GM21717 (cell line): ENCODE results near the gene ADCY1.

Experiments
- ATAC-seq: cut with Tn5 transposase; IDR thresholded peaks from one replicate; pipeline ENCODE4 v1.9.1; 2021; ENCODE audit warnings: mild to moderate bottlenecking, moderate library complexity; ENCODE audit not compliant: unreplicated experiment

ADCY1 gene

DNA sequence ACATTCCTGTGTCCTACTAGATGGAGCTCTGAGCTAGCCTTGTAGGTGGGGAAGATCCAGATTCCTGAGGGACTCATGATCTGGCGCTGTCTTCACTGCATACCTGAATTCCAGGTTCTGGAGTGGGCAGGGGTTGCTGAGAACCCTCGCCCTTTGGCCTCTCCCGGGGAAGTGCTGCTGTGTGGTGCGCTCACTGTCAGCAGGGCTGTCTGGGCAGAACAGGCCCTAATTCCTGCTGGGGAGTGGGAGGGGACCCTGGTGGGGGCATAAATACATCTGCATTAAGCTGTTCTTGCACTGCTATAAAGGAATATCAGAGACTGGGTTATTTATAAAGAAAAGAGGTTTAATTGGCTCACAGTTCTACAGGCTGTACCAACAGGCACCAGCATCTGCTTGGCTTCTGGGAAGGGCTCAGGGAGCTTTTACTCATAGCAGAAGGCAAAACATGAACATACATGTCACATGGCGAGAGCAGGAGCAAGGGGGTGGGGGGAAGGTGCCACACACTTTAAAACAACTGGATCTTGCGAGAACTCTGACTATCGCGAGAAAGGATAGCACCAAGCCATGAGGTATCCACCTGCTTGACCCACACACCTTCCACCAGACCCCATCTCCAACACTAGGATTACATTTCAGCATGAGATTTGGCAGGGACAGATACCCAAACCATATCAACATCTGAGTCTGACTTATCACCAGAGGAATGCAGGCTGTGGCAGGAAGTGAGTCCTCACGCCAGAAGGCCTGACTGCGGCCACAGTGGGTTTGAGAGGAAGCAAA is 115.0 kb downstream of the ADCY1 start:
- ATAC-seq, result no peak

DNA sequence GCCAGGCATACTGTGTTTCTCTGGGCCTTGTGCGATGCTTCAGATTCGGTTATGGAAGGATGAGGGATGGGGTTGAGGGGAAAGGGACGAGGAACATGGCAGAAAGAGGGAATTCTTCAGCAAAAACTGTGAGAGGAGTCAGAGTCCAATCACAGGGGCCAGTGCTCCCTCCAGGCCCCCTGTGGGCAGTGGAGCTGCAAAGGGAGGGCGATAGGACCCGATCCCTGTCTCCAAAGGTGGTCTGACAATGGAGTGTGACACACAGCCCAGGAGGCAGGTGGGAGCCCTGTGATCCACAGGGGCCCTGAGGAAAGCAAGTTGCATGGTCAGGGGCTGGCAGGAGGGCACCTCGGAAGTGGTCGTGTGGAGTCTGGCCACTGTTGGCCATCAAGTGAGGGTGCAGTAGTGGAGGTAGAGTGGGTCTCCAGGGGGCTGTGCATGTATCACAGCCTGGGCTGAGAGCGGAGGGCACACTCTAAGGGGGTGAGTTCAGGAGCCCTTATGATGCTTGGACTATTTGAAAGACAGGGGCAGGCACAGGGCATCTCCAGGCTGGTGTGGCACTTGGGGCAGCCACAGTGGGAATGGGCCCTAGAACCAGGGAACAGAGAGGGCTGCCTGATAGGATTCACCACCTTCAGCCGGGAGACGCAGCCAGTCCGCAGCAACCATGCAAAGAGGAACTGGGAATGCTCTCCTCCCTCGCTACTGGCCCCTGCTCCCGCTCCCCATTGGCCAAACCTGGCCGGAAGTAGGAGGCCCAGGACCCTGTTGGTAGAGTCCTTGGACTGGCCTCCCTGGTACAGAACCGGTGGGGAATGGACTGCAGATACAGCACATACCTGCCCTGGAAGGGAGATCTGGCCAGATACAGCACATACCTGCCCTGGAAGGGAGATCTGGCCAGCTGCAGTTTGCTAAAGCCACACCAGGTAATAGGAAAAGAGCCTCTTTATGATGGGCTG is 115.9 kb downstream of the ADCY1 start:
- no peak for ATAC-seq

DNA sequence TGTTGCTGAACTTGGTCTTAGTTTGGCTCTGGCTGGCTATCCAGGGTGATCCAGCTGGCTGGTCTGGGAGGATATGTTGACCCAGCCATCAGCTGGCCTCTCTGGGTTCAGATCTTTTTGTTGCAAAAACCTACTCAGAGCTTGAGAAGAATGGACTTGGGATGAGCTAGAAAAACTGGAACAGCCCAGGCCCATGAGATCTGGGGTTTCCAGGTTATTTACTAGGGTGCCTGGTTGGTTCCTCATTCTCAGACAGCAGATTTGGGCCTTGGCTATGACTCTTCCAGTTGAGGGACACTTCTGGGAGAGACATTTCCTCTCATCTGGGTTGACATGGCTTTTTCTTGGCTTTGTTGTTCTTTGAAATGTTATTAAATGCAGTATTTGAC is 116.6 kb downstream of the ADCY1 start:
- ATAC-seq, result no peak

DNA sequence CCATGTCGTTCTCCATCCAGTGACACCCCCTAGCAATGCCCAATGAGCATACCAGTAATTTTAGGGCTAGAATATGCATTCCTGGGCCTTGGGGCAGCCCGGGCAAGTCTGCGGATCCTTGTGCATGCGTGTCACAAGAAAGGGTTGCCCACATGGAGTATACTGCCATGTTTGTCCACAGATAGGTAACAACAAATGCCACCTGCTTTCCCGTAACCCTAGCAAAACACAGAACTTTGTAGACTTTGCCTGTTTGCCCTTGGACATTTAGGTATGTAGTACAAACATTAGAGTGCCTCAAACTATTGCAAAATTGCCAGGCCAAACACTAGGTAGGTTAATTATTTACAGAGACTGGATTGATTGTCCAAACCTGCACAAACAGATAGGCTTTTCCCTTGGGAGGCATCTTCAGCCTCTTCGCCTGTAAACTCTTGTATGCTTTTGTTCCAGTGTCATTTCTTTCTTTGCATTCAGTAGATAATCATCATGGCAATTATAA is 117.0 kb downstream of the ADCY1 start:
- no peak for ATAC-seq

DNA sequence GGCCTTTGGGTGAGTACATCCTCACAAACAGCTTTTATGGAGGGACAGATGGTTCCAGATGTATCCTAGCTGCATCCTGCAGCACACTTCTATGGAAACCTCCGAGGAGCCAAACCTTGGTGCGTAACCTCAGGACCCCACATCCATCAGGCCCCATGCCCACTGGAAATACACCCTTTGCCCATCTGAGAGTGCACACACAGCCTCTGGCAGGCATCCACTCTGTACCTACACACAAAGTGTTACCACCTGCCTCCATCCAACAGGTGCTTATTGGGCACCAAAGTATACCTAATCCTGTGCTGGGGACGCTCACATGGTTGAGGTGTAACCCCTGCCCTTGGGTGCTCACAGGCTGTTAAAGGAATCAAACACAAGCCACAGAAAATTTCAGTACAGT is 117.9 kb downstream of the ADCY1 start:
- ATAC-seq, result no peak

GRCh38 chr7:45695249-45695995 is 121.3 kb downstream of the ADCY1 start:
- no peak for ATAC-seq

- ATAC-seq, result no peak
Observed at GRCh38 chr7:45696476-45696875, 122.3 kb downstream of the ADCY1 start.

DNA sequence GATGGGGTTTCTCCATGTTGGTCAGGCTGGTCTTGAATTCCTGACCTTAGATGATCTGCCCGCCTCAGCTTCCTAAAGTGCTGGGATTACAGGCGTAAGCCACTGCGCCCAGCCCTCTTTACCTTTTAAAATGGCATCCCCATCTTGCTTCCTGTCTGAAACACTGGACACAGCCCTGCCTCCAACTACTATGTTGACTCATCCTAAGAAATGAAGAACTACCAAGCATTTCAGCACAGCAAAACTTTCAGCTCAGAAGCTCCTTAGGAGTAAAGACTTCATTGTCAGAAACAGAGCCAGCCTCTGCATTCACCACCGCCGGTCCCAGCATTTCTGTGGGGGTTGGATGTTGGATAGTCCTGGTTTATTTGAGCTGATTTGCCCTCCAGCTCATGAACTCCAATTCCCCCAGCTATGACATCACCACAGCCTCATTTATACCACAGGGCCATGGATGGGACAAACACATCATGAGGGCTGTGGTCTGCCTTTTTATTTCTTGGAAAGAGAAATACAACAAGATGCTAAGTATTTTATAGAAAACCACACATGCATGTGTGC is 123.5 kb downstream of the ADCY1 start:
- no peak for ATAC-seq

DNA sequence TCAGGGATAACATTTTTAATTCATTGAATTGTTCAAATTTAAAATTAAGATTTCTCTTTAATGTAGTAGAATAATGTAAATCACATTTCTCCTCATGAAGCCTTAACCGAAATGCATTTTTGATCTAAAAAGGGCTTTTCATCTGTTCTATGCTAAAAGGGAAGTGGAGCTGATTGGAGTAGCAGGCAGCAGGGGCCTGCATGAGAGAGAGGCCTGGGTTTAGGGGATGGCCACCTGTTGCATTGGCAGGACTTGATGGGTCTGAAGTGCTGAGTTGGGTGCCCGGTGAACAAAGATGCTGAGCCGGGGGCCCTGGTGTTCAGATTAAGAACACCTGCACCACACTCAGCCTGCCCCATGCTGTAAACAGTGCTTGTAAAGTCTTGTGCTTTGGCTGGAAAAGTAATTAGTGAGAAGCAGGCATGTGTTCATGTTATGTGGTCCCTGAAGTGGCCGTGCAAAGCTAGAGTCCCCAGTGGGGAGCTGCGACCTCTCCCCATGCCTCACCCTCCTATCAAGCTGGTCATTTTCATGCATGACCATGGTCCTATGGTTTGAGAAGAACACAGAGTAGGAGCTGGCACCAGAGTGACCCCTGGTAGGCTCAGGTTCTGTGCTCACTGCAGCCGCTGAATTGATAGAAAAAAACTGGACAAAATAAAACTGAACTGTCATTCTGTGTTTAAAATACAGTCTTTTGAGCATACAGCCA is 124.3 kb downstream of the ADCY1 start:
- no peak for ATAC-seq

DNA sequence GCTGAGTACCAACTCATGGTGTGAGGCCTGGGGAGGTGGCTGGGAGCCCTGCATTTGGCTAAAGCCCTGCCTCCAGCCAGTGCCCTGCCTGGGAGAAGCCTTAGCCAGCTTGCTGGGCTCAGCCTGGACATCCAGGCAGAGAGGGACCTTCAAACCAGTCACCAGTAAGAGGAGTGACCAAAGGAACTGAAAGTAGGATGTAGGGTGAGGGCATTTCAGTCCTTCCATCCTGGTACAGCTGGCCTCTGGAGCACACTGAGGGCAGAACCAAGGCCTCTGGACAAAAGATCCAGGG is 124.8 kb downstream of the ADCY1 start:
- ATAC-seq, result no peak

DNA sequence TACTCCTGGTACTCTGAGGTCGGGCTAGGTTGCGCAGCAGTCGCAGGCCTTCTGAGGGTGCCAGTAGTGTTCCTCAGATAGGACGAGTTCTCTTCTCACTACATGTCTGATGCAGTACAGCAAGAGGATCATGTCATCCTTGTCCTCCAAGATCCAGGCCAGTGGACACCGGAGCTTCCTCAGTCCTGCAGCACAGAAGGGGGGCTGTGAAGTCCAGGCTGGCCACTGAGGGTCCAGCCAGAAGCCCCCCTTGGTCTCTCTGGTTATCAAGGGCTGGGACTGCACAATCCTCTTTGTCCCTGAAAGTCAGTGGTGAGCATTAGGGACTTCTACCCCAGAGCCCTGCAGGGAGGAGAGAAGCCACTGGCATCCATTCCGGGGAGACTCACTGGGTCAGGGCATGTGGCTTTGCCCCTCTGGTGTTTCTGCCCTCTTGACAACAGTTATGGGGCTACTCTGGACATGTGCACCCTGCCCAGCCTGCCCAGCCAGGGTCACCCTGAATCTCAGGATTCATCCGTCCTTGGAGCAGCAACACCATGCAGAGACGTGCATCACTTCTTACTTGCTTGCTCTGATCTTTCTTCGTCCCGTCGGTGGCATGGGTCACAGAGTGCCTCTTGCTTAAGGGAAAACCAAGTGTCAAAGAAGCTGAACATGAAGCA is 125.7 kb downstream of the ADCY1 start:
- no peak for ATAC-seq

DNA sequence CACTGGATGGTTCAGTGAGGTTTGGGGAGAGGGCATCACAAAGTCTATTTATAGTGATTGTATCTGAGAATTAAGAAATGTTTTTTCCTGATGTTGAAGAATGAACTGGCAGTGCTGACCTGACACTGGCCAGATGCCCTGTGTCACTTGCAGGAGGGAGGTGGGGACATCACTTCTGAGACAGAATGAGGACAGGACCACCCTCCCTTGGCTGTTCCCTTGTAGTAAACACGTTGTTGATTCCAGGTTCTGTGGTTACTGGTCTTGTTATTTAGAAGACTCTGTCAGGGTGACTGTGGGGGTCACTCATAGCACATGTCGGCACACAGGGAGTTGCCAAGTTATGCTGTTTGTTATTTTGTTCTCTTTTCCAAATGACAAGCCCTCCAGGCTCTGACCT is 126.4 kb downstream of the ADCY1 start:
- ATAC-seq, result no peak

DNA sequence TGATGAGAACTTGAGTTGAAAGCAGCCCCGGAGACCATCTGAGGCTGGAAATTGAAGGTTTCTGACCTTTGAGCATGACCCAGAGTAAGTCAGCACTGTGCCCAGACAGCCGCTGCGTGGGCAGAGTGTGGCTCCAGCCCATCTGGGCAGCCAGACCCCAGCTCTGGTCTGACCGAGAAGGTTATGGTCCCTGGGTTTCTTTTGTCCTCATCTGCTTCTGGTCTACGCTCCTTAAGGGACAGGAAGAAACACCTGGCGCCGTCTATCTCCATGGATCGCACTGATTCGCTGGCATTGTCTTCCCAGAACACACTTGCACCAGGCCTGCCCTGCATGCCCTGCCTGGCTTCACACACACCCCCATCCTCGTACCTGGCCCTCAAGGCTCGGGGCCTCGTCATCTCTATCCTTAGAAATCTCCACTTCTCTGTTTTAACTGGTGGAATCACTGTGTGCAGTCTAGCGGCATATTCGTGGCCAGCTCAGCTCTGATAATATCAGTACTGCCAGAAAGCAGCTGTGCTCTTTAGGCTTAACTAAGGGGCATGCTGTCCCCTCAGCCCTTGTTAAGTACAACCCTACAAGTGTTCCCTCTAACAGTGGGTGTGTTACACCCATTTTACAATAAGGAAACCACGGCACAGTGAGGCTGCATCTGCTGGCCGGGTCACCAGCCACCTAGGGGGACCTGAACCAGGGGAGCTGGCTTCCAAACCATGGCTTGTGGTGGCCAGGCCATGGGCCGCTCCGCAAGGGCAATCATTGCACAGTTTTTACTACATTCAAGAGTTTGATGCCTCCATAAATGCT is 127.7 kb downstream of the ADCY1 start:
- ATAC-seq, result no peak

DNA sequence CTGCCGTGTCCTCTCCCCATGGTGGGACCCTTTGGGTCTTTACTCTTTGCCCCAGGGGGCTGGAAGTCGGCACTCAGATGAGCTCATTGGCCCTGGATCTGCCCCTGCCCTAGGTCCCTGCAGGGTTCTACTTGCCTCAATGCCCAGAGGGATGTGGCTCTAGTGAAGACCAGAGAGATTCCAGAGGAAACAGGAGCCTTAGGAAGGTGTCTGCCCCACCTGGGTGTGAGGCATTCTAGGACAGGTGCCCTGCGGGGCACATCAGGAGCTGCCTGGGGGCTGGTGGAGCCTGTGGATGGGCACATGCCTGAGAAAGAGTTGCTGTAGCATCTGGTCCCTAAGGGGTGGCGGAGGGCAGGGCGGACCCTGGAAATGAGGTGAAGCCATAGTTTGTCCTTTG is 128.6 kb downstream of the ADCY1 start:
- ATAC-seq, result no peak

DNA sequence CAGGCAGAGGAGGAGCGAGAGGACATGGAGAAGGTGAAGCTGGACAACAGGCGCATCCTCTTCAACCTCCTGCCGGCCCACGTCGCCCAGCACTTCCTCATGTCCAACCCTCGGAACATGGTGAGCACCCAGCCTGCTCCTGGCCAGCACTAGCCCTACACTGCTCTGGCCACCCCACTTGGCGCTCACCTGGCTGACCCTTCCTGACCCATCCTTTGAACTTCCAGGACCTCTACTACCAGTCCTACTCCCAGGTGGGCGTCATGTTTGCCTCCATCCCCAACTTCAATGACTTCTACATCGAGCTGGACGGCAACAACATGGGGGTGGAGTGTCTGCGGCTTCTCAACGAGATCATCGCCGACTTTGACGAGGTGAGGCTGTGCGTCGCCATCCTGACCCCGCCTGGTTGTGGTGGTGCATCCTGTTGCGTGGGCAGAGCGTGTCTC is 129.2 kb downstream of the ADCY1 start:
- ATAC-seq, result no peak

- ATAC-seq, result no peak
Observed at GRCh38 chr7:45703911-45704682, 129.9 kb downstream of the ADCY1 start.

- no peak for ATAC-seq
Observed at GRCh38 chr7:45704683-45705016, 130.5 kb downstream of the ADCY1 start.
